Heart left ventricle (tissue), 13 donors: ENCODE results near the gene SPATA21.

Experiments
- CTCF ChIP-seq, 12 donors: fragments of 200-600 bp; sonication (generic) in 4 of 12; IDR thresholded peaks; one replicate each; pipeline versions ENCODE4 v1.5.0 to v1.8.0; 2018 to 2022; ENCODE audit warnings: antibody characterized with exemption in 12 of 12, mild to moderate bottlenecking in 5 of 12
- POLR2A ChIP-seq, 2 donors: fragments of 450-650 bp; IDR thresholded peaks; one replicate each; pipeline ENCODE4 v1.6.1; 2017; ENCODE audit warnings: antibody characterized with exemption in 2 of 2, mild to moderate bottlenecking in 2 of 2, moderate library complexity in 2 of 2
- donor health status: ischemic (EF 13 %, LVEDD 7.1; RV severe dilation, severe dysfunction).
- donor health status: DM: no; HTN: yes; CAD: no.
- donor health status: DM: no; HTN: no; CAD: no.
- donor health status: ischemic (EF 25% LVEDD 6.9; RV normal size, moderate dysfunction).
- donor health status: ischemic (EF 25% LVEDD 5.7; RV mildly dilated, moderate dysfunction).
- donor health status: ischemic (EF 35%, LVEDD 5.7; RV mildly dilated, moderate dysfunction).
- donor health status: nonischemic (EF 11% LVEDD 7.7; RV severe dilation, severe dysfunction).
- donor health status: DM: yes; HTN: yes; CAD: no.
- donor health status: PGD.
- donor health status: ischemic (EF 29% LVEDD 5.4; RV normal size, mild dysfunction).
- donor health status: nonischemic (EF 23%, LVEDD 6.1; RV moderate dilation, normal function).

DNA sequence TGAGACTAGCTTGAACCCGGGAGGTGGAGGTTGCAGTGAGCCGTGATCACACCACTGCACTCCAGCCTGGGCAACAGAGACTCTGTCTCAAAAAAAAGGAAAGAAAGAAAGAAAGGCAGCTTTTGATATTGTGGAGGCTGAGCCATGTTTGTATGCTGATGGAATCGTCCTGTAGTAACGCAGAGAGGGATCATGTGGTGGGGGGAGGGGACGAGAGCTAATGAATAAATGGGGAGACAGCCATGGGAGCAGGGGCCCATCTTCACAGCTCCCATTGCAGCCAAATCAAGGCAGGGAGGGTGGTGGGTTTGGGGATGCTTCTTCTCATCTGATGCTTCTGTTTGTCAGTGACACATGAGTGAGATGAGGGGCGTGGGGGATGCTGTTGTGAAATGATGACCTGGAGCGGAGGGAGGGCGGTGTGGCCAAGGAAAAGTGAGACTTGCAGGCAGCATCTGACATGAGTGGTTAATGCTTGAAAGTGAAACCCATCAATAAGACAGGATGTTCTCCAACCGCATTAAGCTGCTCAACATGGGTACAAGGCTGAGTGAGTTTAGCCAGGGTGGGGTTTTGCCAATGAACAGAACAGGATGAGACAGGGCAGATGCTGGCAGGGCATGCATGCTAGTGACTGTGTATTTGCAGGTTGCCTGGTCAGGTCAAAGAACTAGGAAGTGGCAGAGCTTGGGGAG lies 16.7 kb downstream of the SPATA21 start:
- no peak for TF ChIP-seq CTCF (IDR thresholded peaks at IDR 0.05)
- no peak for TF ChIP-seq POLR2A (IDR thresholded peaks at IDR 0.05)
